Ishikawa (cell line): ENCODE measurements around the gene SLC45A1.

Experiments used
- EP300 ChIP-seq: IDR thresholded peaks from 2 replicates; pipeline ENCODE4 v1.6.1; 2012; ENCODE audit warnings: borderline replicate concordance
- YY1 ChIP-seq: IDR thresholded peaks from 2 replicates; pipeline ENCODE4 v1.6.1; 2012; ENCODE audit warnings: low read depth

GRCh38 chr1:8281843-8282509 lies 35.9 kb upstream of the SLC45A1 start:
- TF ChIP-seq EP300 = no peak
- TF ChIP-seq YY1 = no peak
